KMS-11 (cell line): Measurements from ENCODE around the gene THYN1.

ENCODE experiments used
- H2AFZ ChIP-seq: fragments of 200-600 bp; sonication (generic); 2 replicates; pipeline ENCODE4 v1.6.1; 2016; ENCODE audit warnings: antibody characterized with exemption, mixed run types, low read depth
- H3K27ac ChIP-seq: fragments of 200-600 bp; sonication (generic); 2 replicates; pipeline ENCODE4 v1.6.1; 2016; ENCODE audit warnings: mild to moderate bottlenecking, mixed run types
- H3K27me3 ChIP-seq: fragments of 200-600 bp; sonication (generic); 2 replicates; pipeline ENCODE4 v1.6.1; 2017; ENCODE audit warnings: mild to moderate bottlenecking, low read depth, mixed run types, moderate library complexity; ENCODE audit not compliant: insufficient read depth
- H3K36me3 ChIP-seq: fragments of 200-600 bp; sonication (generic); 2 replicates; pipeline ENCODE4 v1.6.1; 2017; ENCODE audit warnings: mild to moderate bottlenecking, mixed run types; ENCODE audit not compliant: insufficient read depth
- H3K4me1 ChIP-seq: fragments of 200-600 bp; sonication (generic); 2 replicates; pipeline ENCODE4 v1.6.1; 2016; ENCODE audit warnings: mild to moderate bottlenecking, low read depth, mixed run types; ENCODE audit not compliant: poor library complexity, severe bottlenecking
- H3K4me2 ChIP-seq: fragments of 200-600 bp; sonication (generic); 2 replicates; pipeline ENCODE4 v1.7.0; 2016; ENCODE audit warnings: mild to moderate bottlenecking, mixed run types
- H3K4me3 ChIP-seq: fragments of 200-600 bp; sonication (generic); IDR thresholded peaks from 2 replicates; pipeline ENCODE4 v1.6.1; 2017; ENCODE audit warnings: low read depth, low read length, mixed read lengths; ENCODE audit not compliant: insufficient read depth
- H3K79me2 ChIP-seq: fragments of 200-600 bp; sonication (generic); 2 replicates; pipeline ENCODE4 v1.6.1; 2016; ENCODE audit warnings: low read depth, mixed run types; ENCODE audit not compliant: insufficient read depth
- H3K9ac ChIP-seq: fragments of 200-600 bp; sonication (generic); 2 replicates; pipeline ENCODE4 v1.6.1; 2016; ENCODE audit warnings: mild to moderate bottlenecking, mixed run types
- H4K20me1 ChIP-seq: fragments of 200-600 bp; sonication (generic); 2 replicates; pipeline ENCODE4 v1.6.1; 2016; ENCODE audit warnings: mild to moderate bottlenecking, mixed run types; ENCODE audit not compliant: insufficient read depth
- CTCF ChIP-seq: fragments of 200-600 bp; sonication (generic); conservative IDR thresholded peaks from 2 replicates; pipeline ENCODE4 v1.6.1; 2017; ENCODE audit warnings: low read depth, mild to moderate bottlenecking, antibody characterized with exemption, low read length, moderate library complexity, mixed read lengths

Gene THYN1

GRCh38 chr11:134270250-134270714, 17.1 kb upstream of the THYN1 start:
- H3K27me3 ChIP-seq: no peaks in the 10 kb centered on the region
- peaks cover 30% of the 10 kb centered on the region for H3K4me1 ChIP-seq
- H3K9ac ChIP-seq: no peak overlapping the region; the same call in 1 of the 2 replicates
- peak; percentile 56 for TF ChIP-seq CTCF
- H3K27ac ChIP-seq: peak overlapping the region; percentile 32; the same call in 1 of the 2 replicates
- no peaks in the 10 kb centered on the region for H4K20me1 ChIP-seq
- no peaks in the 10 kb centered on the region for H3K79me2 ChIP-seq
- no peaks in the 10 kb centered on the region for H3K36me3 ChIP-seq
- H2AFZ ChIP-seq: peak overlapping the region; percentile 47
- no peak overlapping the region for H3K4me3 ChIP-seq
- peak overlapping the region; percentile 53 for H3K4me2 ChIP-seq

- no peaks in the 10 kb centered on the region for H3K27me3 ChIP-seq
- peaks cover 14% of the 10 kb centered on the region for H3K4me1 ChIP-seq
- H3K4me3 ChIP-seq: no peak overlapping the region
- TF ChIP-seq CTCF: no peak
- H3K36me3 ChIP-seq: no peaks in the 10 kb centered on the region
- H4K20me1 ChIP-seq: no peaks in the 10 kb centered on the region
- H3K9ac ChIP-seq: no peak overlapping the region
- H3K4me2 ChIP-seq: no peak overlapping the region
- no peak overlapping the region for H3K27ac ChIP-seq
- H2AFZ ChIP-seq: no peak overlapping the region
- H3K79me2 ChIP-seq: no peaks in the 10 kb centered on the region
Measured at GRCh38 chr11:134267966-134268365, 14.8 kb upstream of the THYN1 start.

GRCh38 chr11:134267461-134267860, 14.3 kb upstream of the THYN1 start:
- Histone ChIP-seq H3K4me2 (no peak overlapping the region), H3K27me3 (no peaks in the 10 kb centered on the region), H3K79me2 (no peaks in the 10 kb centered on the region), H2AFZ (no peak overlapping the region), H3K4me3 (no peak overlapping the region), H4K20me1 (no peaks in the 10 kb centered on the region), H3K27ac (no peak overlapping the region), H3K9ac (no peak overlapping the region), H3K36me3 (no peaks in the 10 kb centered on the region), H3K4me1 (peaks cover 14% of the 10 kb centered on the region)
- TF ChIP-seq CTCF: no peak

- Histone ChIP-seq H3K27ac (no peak overlapping the region), H3K4me3 (no peak overlapping the region), H3K79me2 (no peaks in the 10 kb centered on the region), H3K4me2 (no peak overlapping the region), H3K27me3 (no peaks in the 10 kb centered on the region), H4K20me1 (no peaks in the 10 kb centered on the region), H3K4me1 (peaks cover 14% of the 10 kb centered on the region), H3K9ac (no peak overlapping the region), H3K36me3 (no peaks in the 10 kb centered on the region), H2AFZ (no peak overlapping the region)
- no peak for TF ChIP-seq CTCF
Measured at GRCh38 chr11:134266841-134267251, 13.7 kb upstream of the THYN1 start.
